HL-60 (cell line): ENCODE measurements around the gene RPAP3.

Experiments used
- GABPA ChIP-seq: IDR thresholded peaks from 2 replicates; pipeline ENCODE4 v1.6.1; 2012; ENCODE audit warnings: low read depth
- POLR2AphosphoS5 ChIP-seq: IDR thresholded peaks from 2 replicates; pipeline ENCODE4 v1.6.1; 2012; ENCODE audit warnings: low read depth
- SPI1 ChIP-seq: IDR thresholded peaks from 2 replicates; pipeline ENCODE4 v1.6.1; 2012; ENCODE audit warnings: low read depth, mild to moderate bottlenecking, borderline replicate concordance
- TF ChIP-seq, protein P1 (sequence below): IDR thresholded peaks from one replicate; pipeline ENCODE4 v1.5.1; 2011; ENCODE audit warnings: low read length, control low read depth, inconsistent platforms; ENCODE audit not compliant: insufficient read depth
- TF ChIP-seq, protein P2 (sequence below): IDR thresholded peaks from 2 replicates; pipeline ENCODE4 v1.6.1; 2012; ENCODE audit warnings: low read depth; ENCODE audit not compliant: insufficient replicate concordance

DNA sequence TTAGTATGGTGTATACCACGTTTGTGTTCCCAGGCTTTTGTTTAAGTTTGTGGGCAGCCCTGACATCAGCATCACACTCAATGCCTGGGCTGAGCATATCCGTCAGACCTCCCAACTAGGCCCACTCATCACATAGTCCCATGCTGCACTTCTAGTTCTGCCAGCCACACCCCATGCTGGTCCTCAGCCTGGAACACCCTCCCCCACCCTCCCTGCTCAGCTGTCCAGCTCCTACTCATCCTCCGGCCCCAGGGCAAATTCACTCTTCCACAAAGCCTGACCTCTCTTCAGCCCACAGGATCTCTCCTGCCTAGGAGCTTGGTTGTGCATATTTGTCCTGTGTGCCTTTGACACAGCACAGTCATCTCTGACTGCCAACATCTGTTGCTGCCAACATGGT is 23.4 kb upstream of the RPAP3 start:
- TF ChIP-seq, protein P1, sequence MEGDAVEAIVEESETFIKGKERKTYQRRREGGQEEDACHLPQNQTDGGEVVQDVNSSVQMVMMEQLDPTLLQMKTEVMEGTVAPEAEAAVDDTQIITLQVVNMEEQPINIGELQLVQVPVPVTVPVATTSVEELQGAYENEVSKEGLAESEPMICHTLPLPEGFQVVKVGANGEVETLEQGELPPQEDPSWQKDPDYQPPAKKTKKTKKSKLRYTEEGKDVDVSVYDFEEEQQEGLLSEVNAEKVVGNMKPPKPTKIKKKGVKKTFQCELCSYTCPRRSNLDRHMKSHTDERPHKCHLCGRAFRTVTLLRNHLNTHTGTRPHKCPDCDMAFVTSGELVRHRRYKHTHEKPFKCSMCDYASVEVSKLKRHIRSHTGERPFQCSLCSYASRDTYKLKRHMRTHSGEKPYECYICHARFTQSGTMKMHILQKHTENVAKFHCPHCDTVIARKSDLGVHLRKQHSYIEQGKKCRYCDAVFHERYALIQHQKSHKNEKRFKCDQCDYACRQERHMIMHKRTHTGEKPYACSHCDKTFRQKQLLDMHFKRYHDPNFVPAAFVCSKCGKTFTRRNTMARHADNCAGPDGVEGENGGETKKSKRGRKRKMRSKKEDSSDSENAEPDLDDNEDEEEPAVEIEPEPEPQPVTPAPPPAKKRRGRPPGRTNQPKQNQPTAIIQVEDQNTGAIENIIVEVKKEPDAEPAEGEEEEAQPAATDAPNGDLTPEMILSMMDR = no peak
- TF ChIP-seq POLR2AphosphoS5 = no peak
- no peak for TF ChIP-seq SPI1
- TF ChIP-seq, protein P2, sequence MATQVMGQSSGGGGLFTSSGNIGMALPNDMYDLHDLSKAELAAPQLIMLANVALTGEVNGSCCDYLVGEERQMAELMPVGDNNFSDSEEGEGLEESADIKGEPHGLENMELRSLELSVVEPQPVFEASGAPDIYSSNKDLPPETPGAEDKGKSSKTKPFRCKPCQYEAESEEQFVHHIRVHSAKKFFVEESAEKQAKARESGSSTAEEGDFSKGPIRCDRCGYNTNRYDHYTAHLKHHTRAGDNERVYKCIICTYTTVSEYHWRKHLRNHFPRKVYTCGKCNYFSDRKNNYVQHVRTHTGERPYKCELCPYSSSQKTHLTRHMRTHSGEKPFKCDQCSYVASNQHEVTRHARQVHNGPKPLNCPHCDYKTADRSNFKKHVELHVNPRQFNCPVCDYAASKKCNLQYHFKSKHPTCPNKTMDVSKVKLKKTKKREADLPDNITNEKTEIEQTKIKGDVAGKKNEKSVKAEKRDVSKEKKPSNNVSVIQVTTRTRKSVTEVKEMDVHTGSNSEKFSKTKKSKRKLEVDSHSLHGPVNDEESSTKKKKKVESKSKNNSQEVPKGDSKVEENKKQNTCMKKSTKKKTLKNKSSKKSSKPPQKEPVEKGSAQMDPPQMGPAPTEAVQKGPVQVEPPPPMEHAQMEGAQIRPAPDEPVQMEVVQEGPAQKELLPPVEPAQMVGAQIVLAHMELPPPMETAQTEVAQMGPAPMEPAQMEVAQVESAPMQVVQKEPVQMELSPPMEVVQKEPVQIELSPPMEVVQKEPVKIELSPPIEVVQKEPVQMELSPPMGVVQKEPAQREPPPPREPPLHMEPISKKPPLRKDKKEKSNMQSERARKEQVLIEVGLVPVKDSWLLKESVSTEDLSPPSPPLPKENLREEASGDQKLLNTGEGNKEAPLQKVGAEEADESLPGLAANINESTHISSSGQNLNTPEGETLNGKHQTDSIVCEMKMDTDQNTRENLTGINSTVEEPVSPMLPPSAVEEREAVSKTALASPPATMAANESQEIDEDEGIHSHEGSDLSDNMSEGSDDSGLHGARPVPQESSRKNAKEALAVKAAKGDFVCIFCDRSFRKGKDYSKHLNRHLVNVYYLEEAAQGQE = no peak
- no peak for TF ChIP-seq GABPA
